ENCODE measurements around the gene NBEAL2.

The NBEAL2 gene, protein sequence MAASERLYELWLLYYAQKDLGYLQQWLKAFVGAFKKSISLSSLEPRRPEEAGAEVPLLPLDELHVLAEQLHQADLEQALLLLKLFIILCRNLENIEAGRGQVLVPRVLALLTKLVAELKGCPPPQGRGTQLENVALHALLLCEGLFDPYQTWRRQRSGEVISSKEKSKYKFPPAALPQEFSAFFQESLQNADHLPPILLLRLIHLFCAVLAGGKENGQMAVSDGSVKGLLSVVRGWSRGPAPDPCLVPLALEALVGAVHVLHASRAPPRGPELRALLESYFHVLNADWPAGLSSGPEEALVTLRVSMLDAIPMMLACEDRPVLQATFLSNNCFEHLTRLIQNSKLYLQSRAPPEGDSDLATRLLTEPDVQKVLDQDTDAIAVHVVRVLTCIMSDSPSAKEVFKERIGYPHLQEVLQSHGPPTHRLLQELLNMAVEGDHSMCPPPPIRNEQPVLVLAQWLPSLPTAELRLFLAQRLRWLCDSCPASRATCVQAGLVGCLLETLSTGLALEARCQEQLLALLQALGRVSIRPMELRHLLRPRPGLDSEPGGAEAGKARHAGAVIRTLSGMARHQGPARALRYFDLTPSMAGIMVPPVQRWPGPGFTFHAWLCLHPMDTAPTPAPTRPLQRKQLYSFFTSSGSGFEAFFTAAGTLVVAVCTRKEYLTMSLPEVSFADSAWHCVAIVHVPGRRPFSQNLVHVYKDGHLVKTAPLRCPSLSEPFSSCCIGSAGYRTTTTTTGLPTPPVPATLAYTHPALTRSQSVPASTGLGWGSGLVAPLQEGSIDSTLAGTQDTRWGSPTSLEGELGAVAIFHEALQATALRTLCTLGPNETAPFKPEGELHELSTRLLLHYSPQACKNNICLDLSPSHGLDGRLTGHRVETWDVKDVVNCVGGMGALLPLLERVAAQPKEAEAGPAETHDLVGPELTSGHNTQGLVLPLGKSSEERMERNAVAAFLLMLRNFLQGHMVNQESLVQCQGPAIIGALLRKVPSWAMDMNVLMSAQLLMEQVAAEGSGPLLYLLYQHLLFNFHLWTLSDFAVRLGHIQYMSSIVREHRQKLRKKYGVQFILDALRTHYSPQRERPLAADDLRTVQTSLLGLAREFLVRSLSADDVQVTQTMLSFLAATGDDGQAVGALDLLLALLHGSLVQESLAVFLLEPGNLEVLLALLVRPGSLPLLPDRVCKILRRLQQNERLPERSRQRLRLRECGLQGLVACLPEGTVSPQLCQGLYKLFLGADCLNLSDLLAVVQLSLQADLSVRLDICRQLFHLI (N-terminal part only)

GRCh38 chr3:46978985-46979944, at the start of gene NBEAL2:
Gene NBEAL2 (plus strand): TSS chr3:46979666. CDS start chr3:46979862, 196 bp downstream.
- in situ Hi-C loops (cut with MboI; ENCODE audit: low sequenced_read_pairs) = no loop called here

GRCh38 chr3:46930166-46930944, 49.1 kb upstream of the NBEAL2 start:
- in situ Hi-C loops (cut with MboI; ENCODE audit: low sequenced_read_pairs) = no loop called here

DNA sequence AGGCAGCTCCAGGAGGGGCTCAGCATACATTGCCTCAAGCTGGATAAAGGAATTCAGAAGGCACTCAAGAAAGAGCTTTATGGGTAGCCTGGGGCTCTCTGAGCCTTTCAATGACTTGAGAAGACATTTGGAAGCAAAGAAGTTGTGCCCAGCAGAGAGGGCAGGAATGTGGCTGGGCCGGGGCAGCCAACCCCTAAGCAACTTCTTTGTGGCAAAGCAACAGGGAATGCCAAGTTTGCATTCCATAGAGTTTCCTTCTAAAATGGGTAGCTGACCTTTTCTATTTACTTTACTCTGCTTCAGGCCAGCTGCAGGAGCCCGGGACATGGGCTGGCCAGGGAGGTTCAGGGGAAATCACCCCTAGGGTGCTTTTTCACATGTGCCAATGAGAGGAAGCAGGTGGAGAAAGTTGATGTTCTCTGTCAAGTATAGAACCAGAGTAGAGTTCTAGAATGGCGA, 48.5 kb upstream of the NBEAL2 start:
- in situ Hi-C loops (cut with MboI; ENCODE audit: low sequenced_read_pairs) = no loop called here

- in situ Hi-C loops (cut with MboI; ENCODE audit: low sequenced_read_pairs) = no loop called here
Observed at GRCh38 chr3:46931631-46932331, 47.7 kb upstream of the NBEAL2 start.

DNA sequence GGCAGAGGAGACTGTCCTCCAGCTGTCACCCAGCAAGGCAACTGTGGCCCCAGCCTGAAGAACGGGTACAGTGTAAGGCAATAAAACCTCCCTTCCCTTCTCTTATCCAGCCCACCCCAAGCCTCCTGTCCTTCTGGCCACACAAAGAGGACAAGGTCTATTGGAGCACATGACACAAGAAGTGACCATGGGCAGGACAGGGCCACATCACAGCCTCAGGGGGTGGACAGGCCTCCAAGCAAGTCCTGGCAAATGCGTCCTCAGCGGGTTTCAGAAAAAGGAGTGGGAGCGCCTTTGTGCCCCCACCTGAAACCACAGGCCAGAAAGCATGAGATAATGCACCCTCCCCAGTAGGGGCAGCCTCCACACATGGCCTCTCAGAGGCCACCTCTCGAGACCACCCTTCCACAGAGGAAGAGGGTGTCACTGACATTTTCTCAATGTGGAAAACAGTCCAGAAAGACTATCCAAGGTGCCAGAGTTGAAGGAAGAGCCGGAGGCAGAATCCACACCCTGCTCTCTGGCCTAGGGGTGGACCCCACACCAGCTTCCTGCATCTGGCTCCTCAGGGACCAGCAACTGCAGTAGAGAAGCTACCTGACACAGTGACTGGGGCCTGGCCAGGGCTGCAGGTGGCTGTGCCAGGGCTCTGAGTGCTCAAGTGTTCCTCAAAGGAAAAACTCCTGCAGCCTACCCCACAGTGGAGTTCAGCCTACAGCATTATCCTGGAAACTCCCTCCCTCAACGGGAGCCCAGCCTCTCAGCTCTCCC, 46.8 kb upstream of the NBEAL2 start:
- in situ Hi-C loops (cut with MboI; ENCODE audit: low sequenced_read_pairs) = no loop called here

- in situ Hi-C loops (cut with MboI; ENCODE audit: low sequenced_read_pairs) = no loop called here
Observed at GRCh38 chr3:46933261-46933660, 46.2 kb upstream of the NBEAL2 start.

DNA sequence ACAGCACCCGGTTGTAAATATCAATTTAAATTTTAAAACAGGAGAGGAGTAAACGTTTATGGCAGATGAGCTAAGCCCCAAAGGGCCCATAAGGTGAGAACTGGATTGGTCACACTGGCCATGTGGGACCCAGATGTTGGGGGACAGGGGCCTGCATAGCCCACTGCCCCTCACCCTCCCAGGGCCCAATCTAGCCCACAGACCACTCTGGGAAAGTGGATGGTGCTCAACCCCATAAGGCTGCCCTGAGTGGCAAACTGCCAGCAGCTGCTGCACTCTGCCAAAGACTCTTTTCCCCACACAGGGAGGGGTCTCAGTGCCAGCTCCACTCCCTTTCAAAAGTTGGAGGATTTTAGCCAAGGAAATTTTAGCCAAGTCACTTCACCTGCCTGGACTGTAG, 45.4 kb upstream of the NBEAL2 start:
- in situ Hi-C loops (cut with MboI; ENCODE audit: low sequenced_read_pairs) = no loop called here

GRCh38 chr3:46934498-46935167, 44.8 kb upstream of the NBEAL2 start:
- in situ Hi-C loops (cut with MboI; ENCODE audit: low sequenced_read_pairs) = no loop called here

- in situ Hi-C loops (cut with MboI; ENCODE audit: low sequenced_read_pairs) = no loop called here
Observed at GRCh38 chr3:46935168-46935858, 44.2 kb upstream of the NBEAL2 start.

DNA sequence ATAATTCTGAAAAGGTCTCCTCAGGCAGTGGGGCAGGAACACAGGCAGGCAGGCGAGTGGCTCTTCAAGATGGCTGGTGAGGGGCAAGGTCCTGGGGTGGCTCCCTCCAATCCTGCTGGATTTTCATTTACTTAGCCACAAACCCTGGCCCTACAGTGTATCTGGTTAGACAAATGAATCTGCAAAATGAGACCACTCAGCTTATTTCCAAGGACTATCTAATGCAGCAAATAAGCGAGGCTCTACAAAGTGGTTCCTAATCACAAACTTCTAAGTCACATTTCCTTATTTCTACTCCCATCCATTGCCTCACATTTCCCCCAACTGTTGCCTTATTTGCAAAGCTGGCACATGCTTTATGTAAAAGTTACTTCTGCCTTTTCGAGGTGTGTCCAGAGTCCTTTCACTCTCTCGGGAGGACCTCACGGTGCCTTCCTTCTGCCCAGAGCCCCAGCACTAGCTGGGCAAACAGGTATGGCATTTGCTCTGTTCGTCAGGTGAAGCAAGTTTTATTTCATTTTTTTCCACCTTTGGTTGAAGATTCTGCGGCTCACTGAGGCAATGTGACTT, 43.4 kb upstream of the NBEAL2 start:
- in situ Hi-C loops (cut with MboI; ENCODE audit: low sequenced_read_pairs) = no loop called here

GRCh38 chr3:46936733-46937250, 42.7 kb upstream of the NBEAL2 start:
- in situ Hi-C loops (cut with MboI; ENCODE audit: low sequenced_read_pairs) = no loop called here

DNA sequence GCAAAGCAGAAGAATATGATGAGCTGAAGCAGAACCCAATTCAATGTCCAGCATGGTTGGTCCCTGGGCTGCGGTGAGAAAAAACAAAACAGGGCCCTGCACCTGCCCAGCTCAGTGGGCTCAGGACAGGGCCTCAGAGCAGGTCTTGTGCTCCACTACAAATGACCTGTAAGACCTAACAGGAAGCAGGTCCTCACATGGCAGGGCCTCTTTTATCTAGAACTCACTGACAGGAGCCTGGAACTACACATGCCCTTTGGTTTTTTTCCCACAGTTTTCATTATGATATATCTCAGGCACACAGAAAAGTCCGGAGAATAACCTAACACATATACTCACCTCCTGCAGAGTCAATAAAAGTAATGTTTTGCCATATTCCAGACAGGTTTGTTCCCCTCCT, 41.3 kb upstream of the NBEAL2 start:
- in situ Hi-C loops (cut with MboI; ENCODE audit: low sequenced_read_pairs) = no loop called here

GRCh38 chr3:46939578-46940445, 39.7 kb upstream of the NBEAL2 start:
- in situ Hi-C loops (cut with MboI; ENCODE audit: low sequenced_read_pairs) = no loop called here

- in situ Hi-C loops (cut with MboI; ENCODE audit: low sequenced_read_pairs) = no loop called here
Observed at GRCh38 chr3:46942076-46942475, 37.4 kb upstream of the NBEAL2 start.
